Measurements from ENCODE around the gene DMWD.

Gene DMWD

DNA sequence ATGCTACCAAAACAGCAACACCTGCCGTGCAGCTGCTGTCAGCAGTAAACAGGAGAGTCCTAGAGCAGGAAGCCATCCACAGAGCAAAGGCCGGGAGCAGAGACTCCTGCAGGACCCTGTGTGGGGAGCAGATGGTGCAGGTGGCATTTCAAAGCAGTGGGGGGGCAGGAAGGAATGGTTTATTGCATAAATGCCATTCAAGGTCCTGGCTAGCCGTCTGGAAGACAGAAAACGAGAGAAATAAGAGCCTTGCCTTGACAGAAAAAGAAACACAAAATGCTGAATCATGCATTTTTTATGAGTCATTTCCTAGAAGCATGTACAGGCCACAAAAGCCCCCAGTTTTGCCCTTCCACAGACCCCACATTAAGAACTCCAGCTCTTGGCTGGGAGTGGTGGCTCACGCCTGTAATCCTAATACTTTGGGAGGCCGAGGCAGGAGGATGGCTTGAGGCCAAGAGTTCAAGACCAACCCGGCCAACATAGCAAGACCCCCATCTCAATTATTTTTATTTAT is 17.1 kb upstream of the DMWD start:
- no peaks in the 10 kb centered on the region for H3K79me2 ChIP-seq (ENCODE audit: control insufficient read depth, insufficient read depth, low read length, poor library complexity)
- H3K36me3 ChIP-seq (ENCODE audit: control insufficient read depth in 1 of 2, insufficient read depth in 2 of 2, low read length in 2 of 2), result no peaks in the 10 kb centered on the region
- no peak for DNase-seq
- H2BK5ac ChIP-seq (ENCODE audit: low read depth, low read length, poor library complexity), result no peak overlapping the region
- no peaks in the 10 kb centered on the region for H3K27me3 ChIP-seq (ENCODE audit: insufficient read depth, low read length)
- H4K91ac ChIP-seq (ENCODE audit: low read depth, low read length), result peak overlapping the region; percentile 18
- peaks cover 5% of the 10 kb centered on the region in 2 experiments for H3K4me1 ChIP-seq (ENCODE audit: control insufficient read depth in 1 of 2, insufficient read depth in 2 of 2, low read length in 2 of 2)
- H3K9ac ChIP-seq (ENCODE audit: low read length), result no peak overlapping the region
- no peak overlapping the region for H3K4ac ChIP-seq (ENCODE audit: low read depth, low read length)
- H3K4me2 ChIP-seq (ENCODE audit: low read length), result no peak overlapping the region
- H2AFZ ChIP-seq (ENCODE audit: insufficient read depth, low read length, poor library complexity), result no peak overlapping the region
- no peak overlapping the region for H3K23ac ChIP-seq (ENCODE audit: low read length)
- no peak overlapping the region for H3K14ac ChIP-seq (ENCODE audit: low read length)
- no peak overlapping the region for H4K12ac ChIP-seq (ENCODE audit: low read depth, low read length)
- no CpG with 5 or more reads among the region's 7 CpGs for WGBS (ENCODE audit: extremely low coverage, insufficient coverage, insufficient read length)
- no peak overlapping the region for H3K4me3 ChIP-seq (ENCODE audit: low read depth, low read length)
- H2AK5ac ChIP-seq (ENCODE audit: low read length), result no peak overlapping the region
- peak overlapping the region; percentile 23 for H4K8ac ChIP-seq (ENCODE audit: low read depth, low read length)
- peaks cover 2% of the 10 kb centered on the region for H3K9me3 ChIP-seq (ENCODE audit: insufficient read depth, low read depth, low read length)
- peak overlapping the region; percentile 54 for H2BK12ac ChIP-seq (ENCODE audit: low read length)
- H3K79me1 ChIP-seq (ENCODE audit: low read length), result peaks cover 3% of the 10 kb centered on the region
- H3K18ac ChIP-seq (ENCODE audit: low read length), result no peak overlapping the region
- no peak overlapping the region for H2BK120ac ChIP-seq (ENCODE audit: insufficient read depth, low read length, poor library complexity)
- H3K27ac ChIP-seq (ENCODE audit: low read depth, low read length), result no peak overlapping the region

GRCh38 chr19:45805719-45806118 is 13.1 kb upstream of the DMWD start:
- Histone ChIP-seq H2BK120ac (ENCODE audit: insufficient read depth, low read length, poor library complexity) (no peak overlapping the region), H3K4me2 (ENCODE audit: low read length) (no peak overlapping the region), H3K79me2 (ENCODE audit: control insufficient read depth, insufficient read depth, low read length, poor library complexity) (no peaks in the 10 kb centered on the region), H2AK5ac (ENCODE audit: low read length) (no peak overlapping the region), H3K23ac (ENCODE audit: low read length) (no peak overlapping the region), H3K9me3 (ENCODE audit: insufficient read depth, low read depth, low read length) (peaks cover 2% of the 10 kb centered on the region), H4K91ac (ENCODE audit: low read depth, low read length) (no peak overlapping the region), H3K27ac (ENCODE audit: low read depth, low read length) (no peak overlapping the region), H2BK5ac (ENCODE audit: low read depth, low read length, poor library complexity) (no peak overlapping the region), H3K27me3 (ENCODE audit: insufficient read depth, low read length) (no peaks in the 10 kb centered on the region), H3K4ac (ENCODE audit: low read depth, low read length) (no peak overlapping the region), H3K14ac (ENCODE audit: low read length) (no peak overlapping the region), H4K12ac (ENCODE audit: low read depth, low read length) (no peak overlapping the region), H3K4me1 (ENCODE audit: control insufficient read depth in 1 of 2, insufficient read depth in 2 of 2, low read length in 2 of 2) (peaks cover 3 to 5% of the 10 kb centered on the region in 2 experiments), H2BK12ac (ENCODE audit: low read length) (no peak overlapping the region), H3K4me3 (ENCODE audit: low read depth, low read length) (no peak overlapping the region), H2AFZ (ENCODE audit: insufficient read depth, low read length, poor library complexity) (no peak overlapping the region), H3K9ac (ENCODE audit: low read length) (no peak overlapping the region), H4K8ac (ENCODE audit: low read depth, low read length) (no peak overlapping the region), H3K79me1 (ENCODE audit: low read length) (peaks cover 3% of the 10 kb centered on the region), H3K18ac (ENCODE audit: low read length) (no peak overlapping the region), H3K36me3 (ENCODE audit: control insufficient read depth in 1 of 2, insufficient read depth in 2 of 2, low read length in 2 of 2) (no peaks in the 10 kb centered on the region)
- no peak for DNase-seq

- Histone ChIP-seq H2AK5ac (ENCODE audit: low read length) (no peak overlapping the region), H3K14ac (ENCODE audit: low read length) (no peak overlapping the region), H3K4ac (ENCODE audit: low read depth, low read length) (no peak overlapping the region), H3K4me3 (ENCODE audit: low read depth, low read length) (no peak overlapping the region), H3K4me1 (ENCODE audit: control insufficient read depth in 1 of 2, insufficient read depth in 2 of 2, low read length in 2 of 2) (peaks cover 4 to 9% of the 10 kb centered on the region in 2 experiments), H2BK5ac (ENCODE audit: low read depth, low read length, poor library complexity) (no peak overlapping the region), H3K23ac (ENCODE audit: low read length) (no peak overlapping the region), H2BK12ac (ENCODE audit: low read length) (no peak overlapping the region), H3K27me3 (ENCODE audit: insufficient read depth, low read length) (no peaks in the 10 kb centered on the region), H3K9me3 (ENCODE audit: insufficient read depth, low read depth, low read length) (no peaks in the 10 kb centered on the region), H3K36me3 (ENCODE audit: control insufficient read depth in 1 of 2, insufficient read depth in 2 of 2, low read length in 2 of 2) (no peaks in the 10 kb centered on the region), H3K79me1 (ENCODE audit: low read length) (no peaks in the 10 kb centered on the region), H4K8ac (ENCODE audit: low read depth, low read length) (no peak overlapping the region), H3K18ac (ENCODE audit: low read length) (no peak overlapping the region), H2BK120ac (ENCODE audit: insufficient read depth, low read length, poor library complexity) (no peak overlapping the region), H3K79me2 (ENCODE audit: control insufficient read depth, insufficient read depth, low read length, poor library complexity) (no peaks in the 10 kb centered on the region), H2AFZ (ENCODE audit: insufficient read depth, low read length, poor library complexity) (no peak overlapping the region), H4K91ac (ENCODE audit: low read depth, low read length) (no peak overlapping the region), H3K27ac (ENCODE audit: low read depth, low read length) (no peak overlapping the region), H3K4me2 (ENCODE audit: low read length) (no peak overlapping the region), H3K9ac (ENCODE audit: low read length) (no peak overlapping the region), H4K12ac (ENCODE audit: low read depth, low read length) (no peak overlapping the region)
- WGBS (ENCODE audit: extremely low coverage, insufficient coverage, insufficient read length), result no CpG with 5 or more reads among the region's 8 CpGs
- no peak for DNase-seq
These were observed 12.2 kb upstream of the DMWD start for GRCh38 chr19:45804959-45805230.

DNA sequence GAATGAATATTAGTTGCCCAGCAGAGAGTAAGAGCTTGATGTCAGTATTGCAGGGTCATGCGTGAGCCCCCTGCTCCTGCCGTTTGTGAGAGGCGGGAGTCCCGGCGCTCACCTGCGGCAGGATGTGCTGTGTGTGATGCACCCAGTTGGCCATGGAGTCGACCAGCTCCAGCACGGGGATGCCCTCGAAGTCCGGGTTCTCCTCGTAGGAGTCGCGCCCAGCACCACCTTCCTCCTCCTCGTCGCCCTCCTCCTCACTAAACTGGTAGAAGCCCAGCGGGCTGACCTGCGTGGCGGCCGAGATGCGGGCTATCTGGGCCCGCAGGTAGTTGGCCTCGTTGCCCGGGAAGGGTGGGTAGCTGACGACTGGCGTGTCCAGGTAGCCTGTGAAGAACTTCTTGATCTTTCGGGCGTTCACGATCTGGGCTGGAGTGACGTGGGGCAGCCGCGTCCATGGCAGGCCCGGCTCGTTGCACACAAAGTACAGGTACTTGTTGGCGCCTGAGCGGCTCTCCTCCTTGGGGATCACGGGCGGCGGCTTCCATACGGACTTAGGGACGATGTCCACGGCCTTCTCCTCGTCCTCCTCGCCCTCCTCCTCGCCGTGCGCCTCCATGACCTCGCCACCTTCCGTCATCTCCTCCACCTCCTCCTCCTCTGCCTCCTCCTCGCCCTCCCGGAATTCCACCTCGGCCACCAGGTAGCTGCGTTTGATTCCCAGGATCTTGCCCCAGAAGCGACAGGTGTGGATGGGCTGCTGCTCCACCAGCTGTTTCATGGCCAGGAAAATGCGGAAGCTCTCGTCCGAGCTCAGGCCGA is 11.7 kb upstream of the DMWD start:
- no peak overlapping the region for H2BK120ac ChIP-seq (ENCODE audit: insufficient read depth, low read length, poor library complexity)
- no peaks in the 10 kb centered on the region for H3K36me3 ChIP-seq (ENCODE audit: control insufficient read depth in 1 of 2, insufficient read depth in 2 of 2, low read length in 2 of 2)
- H3K4me3 ChIP-seq (ENCODE audit: low read depth, low read length), result no peak overlapping the region
- no peak overlapping the region for H4K12ac ChIP-seq (ENCODE audit: low read depth, low read length)
- no peak overlapping the region for H3K9ac ChIP-seq (ENCODE audit: low read length)
- H2BK5ac ChIP-seq (ENCODE audit: low read depth, low read length, poor library complexity), result no peak overlapping the region
- no peak overlapping the region for H3K18ac ChIP-seq (ENCODE audit: low read length)
- no peak overlapping the region for H4K8ac ChIP-seq (ENCODE audit: low read depth, low read length)
- H3K4me2 ChIP-seq (ENCODE audit: low read length), result no peak overlapping the region
- H3K79me2 ChIP-seq (ENCODE audit: control insufficient read depth, insufficient read depth, low read length, poor library complexity), result no peaks in the 10 kb centered on the region
- no peaks in the 10 kb centered on the region for H3K79me1 ChIP-seq (ENCODE audit: low read length)
- WGBS (ENCODE audit: extremely low coverage, insufficient coverage, insufficient read length), result no CpG with 5 or more reads among the region's 57 CpGs
- no peak overlapping the region for H2BK12ac ChIP-seq (ENCODE audit: low read length)
- no peak overlapping the region for H2AFZ ChIP-seq (ENCODE audit: insufficient read depth, low read length, poor library complexity)
- no peak overlapping the region for H4K91ac ChIP-seq (ENCODE audit: low read depth, low read length)
- H3K14ac ChIP-seq (ENCODE audit: low read length), result no peak overlapping the region
- no peaks in the 10 kb centered on the region for H3K9me3 ChIP-seq (ENCODE audit: insufficient read depth, low read depth, low read length)
- H3K4ac ChIP-seq (ENCODE audit: low read depth, low read length), result no peak overlapping the region
- H3K23ac ChIP-seq (ENCODE audit: low read length), result no peak overlapping the region
- no peak overlapping the region for H2AK5ac ChIP-seq (ENCODE audit: low read length)
- peaks cover 0 to 8% of the 10 kb centered on the region in 2 experiments for H3K4me1 ChIP-seq (ENCODE audit: control insufficient read depth in 1 of 2, insufficient read depth in 2 of 2, low read length in 2 of 2)
- DNase-seq, result peak in 1 of 2 donors; percentile 31
- no peak overlapping the region for H3K27ac ChIP-seq (ENCODE audit: low read depth, low read length)
- H3K27me3 ChIP-seq (ENCODE audit: insufficient read depth, low read length), result no peaks in the 10 kb centered on the region

All from trophoblast cell (in vitro differentiated cells and primary cell).